Epidermal melanocyte (primary cell): ENCODE measurements around the gene OSTC.
"Not testable (repeated sequence)": the region's sequence is repeated elsewhere in the genome, so short reads cannot be mapped to it uniquely, and the experiment has no call there.

Experiments
- DNase-seq: peaks from one replicate; pipeline ENCODE4 v3.0.0; 2011; ENCODE audit warnings: low spot score; ENCODE audit not compliant: insufficient read length

The OSTC gene

DNA sequence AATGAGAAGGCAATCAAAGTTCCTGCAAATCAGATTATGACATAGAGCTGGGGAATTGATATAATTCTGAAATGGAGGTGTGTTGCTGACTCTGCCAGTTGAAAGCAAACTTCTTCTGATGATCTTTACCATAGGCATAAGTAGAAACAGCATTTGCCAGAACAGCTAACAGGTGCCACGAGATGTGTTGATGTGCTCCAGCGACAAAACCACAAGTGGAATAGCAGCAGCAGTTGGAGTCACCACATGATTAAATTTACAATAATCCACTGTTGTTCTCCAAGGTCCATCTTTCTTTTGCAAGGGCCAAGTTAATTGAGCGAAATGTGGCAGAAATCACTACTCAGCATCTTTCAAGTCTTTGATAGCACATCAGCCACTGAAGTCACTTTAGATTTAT, 3.7 kb upstream of the OSTC start:
- DNase-seq = no peak

DNA sequence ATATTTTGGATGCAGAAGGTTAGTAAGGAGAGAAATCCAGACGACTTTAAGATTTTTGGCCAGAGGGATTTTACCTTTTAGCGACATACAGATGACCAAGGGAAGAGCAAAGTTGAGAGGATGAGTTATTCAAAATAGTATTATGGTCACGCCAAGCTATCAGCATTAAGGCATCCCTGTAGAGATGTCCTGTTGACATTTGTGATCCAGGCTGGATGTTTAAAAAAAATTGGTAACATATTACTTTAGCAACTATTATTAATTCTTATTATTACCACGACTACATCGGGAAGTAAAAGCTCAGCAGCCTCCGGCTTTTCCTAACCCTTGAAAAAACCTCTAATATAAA, 562 bp upstream of the OSTC start:
- no peak for DNase-seq

DNA sequence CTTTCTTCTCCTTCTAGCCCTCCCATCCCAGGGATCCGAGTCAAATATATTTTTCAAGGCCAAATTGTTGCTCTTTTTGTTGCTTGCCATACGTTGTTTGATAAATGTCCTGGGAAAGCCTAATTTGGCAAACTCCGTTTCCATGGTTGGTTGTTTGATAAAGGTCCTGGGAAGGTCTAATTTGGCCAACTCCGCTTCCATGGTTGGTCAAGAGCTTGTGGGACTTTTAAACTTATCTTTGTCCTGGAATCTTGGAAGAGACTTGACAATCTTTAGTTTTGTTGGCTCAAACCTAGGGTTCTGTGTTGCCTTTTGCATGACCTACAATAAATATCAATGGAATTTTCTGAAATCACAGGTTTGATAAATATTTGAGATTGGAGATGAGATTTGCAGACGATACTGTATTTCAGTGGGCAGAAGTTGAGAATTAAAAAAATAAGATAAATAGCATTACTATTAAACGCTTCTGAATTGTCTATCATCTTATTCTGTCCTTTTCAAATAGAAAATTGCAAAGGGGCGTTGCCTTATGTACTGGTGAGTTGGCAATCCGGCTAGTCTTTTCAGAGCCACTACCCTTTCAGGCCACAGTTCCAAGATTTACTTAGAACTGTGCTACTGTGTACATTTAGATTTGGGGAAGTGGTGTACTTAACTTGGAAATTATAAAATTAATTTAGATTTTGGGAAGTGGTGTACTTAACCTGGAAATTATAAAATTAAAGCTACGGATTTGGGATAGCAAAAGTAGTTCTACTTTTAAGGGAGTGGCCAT, 804 bp downstream of the OSTC start:
- no peak for DNase-seq

DNA sequence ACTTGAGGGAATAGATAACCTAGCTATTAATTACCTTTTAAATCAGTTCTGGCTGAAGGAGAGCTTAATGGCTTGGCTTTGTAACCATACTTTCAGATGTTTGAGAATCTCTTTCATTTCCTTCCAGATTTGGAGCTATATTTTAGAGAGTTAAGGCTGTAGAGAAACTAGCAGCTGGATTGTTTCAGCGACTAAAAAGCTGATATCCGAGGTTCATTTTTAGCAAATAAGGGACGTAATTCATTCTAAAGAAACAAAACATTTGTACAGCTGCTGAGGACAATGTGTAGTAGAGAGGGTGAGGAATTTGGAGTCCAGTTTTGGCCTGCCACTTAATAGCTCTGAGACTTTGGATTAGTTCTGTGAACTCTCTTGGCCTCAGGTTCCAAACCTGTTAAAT, 12.2 kb downstream of the OSTC start:
- DNase-seq = no peak

DNA sequence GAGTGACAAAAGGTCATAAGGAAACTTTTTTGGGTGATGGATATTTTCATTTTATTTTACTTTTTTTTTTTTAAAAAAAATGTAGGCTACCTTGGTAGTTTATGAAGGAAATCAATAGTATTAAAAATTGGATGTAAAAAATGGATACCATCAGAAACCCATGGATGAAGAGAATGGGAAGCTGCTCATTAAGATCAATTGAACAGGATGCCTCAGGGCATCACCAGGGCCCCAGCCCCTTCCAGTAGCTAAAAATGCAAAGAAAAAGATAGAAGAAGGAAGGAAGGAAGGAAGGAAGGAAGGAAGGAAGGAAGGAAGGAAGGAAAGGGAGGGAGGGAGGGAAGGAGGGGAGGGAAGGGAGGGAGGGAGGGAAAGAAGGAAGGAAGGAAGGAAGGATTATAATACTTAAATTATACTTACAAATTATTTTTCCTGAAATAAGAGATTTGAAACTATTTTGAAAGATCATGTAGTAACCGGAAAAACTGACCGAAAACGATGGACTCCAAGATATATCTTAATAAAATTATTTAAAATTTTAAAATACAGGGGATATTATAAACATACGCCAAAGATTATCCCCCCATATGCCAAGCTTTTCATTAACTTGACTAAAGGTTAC, 24.1 kb downstream of the OSTC start:
- DNase-seq = no peak

DNA sequence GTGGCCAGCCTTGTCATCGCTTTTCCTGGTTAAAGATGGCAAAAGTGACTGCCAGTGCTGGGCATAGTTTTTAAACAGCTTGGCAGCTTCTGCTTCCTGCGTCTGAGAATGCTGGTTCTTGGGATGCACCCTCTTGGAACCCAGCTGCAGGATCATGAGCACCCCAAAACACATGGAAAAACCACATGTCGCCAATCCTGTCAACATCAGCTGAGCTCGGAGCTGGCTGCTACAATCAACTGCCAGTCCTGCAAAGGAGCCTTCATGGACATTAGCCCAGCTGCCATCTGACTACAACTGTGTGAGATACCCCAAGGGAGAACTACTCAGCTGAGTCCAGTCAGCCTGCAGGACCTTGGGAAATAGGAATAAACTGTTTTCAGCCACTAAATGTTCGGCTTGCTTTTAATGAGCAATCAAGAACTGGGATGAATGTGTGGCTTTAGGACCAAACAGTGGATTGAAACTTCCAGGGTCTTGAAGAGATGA, 31.0 kb downstream of the OSTC start:
- DNase-seq = no peak

DNA sequence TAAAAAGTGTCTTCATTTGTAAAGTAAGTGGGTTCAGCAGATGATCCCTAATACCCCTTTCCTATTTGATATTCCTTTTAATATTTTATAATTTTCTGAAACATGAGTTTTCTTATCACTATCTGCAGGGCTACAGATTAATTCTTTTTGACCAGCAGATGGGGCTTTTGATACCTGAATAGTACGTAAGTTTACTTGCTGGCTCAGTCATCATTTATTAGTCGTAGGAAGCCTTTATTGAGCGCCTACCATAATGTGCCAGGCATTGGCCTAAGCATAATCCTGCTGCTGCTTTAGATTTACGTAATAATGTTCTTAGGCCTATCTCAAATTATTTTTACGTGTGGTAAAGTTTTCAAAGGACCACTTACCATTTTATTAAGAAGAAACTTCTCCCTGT, 33.1 kb downstream of the OSTC start:
- DNase-seq = no peak

DNA sequence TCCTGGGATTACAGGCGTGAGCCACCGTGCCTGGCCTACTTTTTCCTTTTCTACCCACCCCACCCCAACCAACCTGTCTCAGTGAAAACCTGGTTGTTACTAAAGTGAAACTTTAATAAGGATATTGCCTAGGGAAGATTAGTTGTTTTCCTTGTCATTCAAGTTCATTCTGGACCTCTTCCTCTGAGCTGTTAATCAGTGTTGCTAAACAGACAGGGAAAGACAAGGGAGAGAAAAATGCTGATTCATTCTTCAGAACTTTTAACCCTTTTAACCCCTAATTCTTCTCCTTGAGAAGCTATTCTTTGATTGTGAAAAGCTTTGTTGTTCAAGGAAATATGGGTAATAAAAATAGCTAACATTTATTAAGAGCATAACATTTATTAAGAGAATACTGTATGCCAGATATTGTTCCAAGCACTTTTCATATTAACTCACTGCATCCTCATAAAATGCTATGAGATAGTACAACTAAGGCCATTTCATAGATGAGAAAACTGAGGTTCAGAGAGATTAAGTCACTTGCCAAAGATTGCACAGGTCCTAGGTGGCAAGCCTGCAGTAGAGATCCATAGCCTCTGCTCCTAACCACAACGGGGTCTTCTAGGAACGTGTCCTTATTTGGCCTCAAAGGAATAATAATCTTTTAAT, 34.8 kb downstream of the OSTC start:
- DNase-seq = no peak

DNA sequence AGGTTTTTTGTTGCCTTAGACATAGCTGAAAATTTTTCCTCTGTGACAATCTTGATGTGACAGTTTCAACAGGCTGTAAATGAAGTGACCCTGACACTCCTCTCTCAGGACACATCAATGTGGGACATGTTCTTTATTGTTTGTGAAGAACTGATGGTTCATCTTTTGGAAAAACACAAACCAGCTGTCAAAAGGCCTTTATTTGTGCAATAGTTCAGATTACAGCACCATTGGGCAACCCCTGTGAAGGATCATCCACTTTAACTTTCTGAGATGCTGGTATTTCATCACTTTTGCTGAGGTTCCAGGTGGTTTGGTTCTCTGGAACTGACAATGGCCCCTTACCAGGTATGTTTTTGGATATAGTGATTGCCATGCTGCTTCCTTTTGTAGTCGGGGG, 40.3 kb downstream of the OSTC start:
- no peak for DNase-seq

DNA sequence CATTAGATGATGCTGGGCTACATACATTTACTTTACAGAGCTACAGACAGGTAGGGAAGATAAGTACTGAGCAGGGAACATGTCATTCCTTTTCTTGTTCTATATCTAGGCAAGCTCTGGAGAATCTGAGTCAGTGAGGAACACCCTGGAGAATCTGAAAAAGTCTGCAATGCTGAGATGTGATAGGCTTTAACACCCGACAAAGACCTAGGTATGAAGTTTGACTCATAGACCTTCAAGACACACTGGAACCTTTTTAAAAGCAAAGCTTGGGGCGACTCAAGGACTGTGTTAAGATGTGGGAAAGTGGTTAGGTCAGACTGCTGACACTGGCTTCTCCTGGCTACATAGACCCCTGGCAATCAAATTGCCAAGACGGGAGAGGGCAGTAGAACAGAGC, 42.8 kb downstream of the OSTC start:
- DNase-seq = no peak

DNA sequence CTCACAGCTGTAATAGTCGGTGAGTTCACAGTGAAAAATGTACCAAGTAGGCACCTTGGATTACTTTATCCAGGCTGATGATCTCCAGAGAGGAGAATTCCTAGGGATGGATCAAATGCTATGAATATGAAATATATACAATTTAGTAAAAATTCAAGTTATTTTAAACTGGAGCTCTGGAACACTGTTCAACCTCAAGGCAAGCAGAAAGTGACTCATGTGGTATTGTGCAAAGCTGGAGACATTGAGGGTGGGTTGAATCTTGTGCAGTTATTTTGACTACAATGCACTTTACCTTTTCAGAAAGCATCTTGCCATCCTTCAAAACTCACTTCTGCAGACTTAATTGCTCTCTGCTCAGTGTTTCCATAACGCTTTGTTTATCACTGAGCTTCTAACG, 43.4 kb downstream of the OSTC start:
- DNase-seq = no peak

DNA sequence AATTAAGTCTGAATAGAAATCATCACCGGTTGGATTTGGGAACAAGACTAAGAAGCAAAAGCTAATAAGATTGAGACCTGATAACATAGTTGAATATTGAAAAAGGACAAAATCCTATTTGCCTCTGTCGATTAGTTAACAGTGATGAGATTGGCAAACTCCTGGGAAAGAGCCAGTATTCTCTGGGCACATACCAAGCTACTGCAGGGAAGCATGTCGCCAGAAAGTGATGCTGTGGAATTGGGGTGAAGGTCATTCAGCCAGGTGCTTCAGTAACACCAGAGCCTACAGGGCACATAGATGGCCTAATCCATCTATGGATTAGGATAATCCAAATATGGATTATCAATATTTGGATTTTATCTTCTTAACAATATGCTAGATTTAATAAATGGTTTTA, 44.0 kb downstream of the OSTC start:
- no peak for DNase-seq

DNA sequence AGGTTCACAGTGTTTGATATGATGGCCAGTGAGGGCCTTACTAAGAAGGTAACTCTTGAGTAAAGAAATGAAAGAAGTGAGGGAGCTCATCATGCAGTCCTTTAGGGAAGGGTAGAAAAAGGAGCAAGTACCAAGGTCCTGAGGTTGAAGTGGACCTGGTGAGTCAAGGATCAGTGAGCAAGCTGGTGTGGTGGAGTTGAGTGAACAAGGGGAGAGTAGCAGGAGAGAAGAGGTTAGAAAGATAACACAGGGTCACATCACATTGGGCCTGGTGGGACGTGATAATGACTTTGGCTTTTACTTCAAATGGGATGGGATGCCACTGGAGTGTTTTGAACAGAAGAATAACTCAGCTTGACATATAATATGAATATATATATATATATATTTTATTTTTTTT, 44.7 kb downstream of the OSTC start:
- no peak for DNase-seq

DNA sequence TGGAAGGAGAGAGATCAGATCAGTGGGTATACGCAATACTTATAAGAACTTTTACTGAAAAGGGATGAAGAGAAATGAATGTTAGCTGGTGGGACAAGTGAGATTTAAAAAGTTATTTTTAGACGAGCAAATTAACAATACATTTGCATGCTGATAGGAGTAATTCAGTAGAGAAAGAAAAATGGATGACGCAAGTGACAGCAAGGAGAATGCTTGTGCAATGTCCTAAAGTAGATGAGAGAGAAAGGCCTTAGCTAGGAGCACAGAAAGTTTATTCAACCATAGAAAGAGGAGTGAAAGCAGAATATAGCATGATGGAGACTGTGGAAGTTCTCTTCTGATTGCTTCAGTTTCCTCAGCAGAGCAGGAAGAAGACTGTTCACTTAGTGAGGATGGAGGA, 45.8 kb downstream of the OSTC start:
- no peak for DNase-seq

DNA sequence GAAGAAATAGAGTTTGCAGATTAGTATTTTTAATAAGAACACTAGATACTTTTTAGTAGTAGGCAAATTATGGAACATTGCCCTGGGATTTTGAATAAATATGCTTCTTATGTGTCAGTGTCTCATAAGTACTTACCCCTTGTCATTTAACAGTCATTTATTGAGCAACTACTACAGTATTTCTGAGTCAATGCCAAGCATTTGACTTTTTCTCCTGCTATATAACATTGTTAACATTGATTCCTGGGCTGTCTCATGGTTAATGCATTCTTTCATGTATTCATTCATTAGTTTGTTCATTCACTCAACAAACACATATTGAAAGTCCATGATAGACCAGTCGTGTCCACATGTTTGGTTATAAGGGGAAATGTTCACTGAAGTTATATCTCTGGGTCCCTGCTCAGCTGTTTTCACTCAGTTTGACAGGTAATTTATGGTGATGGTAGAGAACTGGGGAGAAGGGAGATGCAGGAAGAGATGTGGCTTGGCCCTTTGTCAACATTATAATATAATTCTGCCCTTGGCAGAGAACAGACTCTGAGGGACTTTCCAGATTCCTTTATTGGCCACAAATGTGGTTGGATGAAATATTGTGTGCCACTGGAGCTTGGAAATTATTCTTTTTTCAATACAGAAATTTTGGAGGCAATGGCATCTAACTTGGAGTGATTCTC, 49.8 kb downstream of the OSTC start:
- no peak for DNase-seq

DNA sequence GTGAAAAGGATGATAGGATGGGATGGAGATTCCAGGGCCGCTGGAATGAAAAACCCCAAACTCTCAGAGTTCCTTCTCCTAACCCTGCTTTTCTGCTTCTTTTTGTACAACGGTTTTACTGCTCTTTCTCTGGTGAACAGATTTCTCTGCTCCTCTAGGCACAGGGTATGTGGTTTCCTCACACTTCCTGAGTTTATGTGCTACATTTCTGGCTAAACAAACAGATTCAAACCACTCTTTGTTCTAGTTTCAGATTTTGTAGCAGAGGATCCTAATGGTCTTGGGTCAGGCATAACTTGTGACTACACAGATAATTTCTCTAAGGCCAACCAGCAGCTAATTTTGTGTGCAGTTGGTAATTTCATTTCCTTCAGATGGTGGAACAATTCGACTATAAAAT, 52.6 kb downstream of the OSTC start:
- peak; percentile 49 for DNase-seq

DNA sequence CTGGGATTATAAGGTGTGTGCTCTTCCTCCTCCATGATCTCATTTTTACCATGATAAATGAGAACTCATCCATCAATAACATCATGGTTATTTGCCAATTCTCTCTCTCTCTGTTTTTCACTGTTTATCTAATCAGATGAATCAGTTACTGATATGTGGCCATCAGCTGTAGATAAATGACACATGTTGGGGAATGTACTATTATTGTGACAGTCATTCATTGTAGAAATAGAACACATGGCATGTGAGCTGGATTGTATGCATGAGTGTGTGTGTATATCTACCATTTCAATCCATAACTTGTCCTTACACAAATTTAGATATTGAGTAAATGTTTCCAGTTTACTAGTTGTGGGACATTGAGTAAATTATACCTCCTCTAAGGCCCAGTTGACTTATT, 53.0 kb downstream of the OSTC start:
- DNase-seq = no peak

DNA sequence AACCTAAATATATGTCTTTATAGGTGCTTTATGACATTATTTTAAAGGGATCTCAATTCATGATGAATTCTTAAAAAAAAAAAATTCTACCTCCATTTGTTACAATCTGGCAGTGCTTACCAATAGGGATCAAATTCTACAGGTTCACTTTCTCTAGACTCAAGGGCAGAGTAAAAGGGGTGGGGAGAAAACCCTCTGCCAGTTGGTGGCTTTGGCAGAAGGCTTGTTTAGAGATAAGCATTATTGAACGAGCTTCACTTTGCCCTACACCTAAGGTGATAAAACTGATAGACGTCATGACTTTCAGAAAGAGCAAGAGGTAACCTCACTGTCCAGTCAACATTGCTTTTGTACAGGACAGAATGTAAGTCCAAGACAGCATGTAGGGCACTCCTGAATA, 53.6 kb downstream of the OSTC start:
- no peak for DNase-seq

DNA sequence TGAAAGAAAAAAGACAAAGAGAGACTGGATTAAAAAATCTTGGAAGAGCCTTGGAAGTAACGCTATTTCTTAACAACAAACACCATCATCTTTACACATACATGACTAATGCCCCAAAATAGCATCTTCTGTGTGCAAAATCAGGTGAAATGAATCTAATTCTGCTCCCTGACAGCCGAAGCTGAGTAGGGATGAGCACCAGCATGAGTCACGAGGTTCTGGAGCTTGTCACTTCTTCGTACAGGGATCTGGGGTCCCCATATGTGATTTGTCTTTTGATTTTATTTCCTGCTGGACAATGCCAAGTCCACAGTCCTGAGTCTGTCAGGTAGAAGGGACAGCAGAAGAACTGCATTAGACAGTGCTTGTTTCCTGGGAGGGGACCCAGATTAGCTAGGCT, 55.9 kb downstream of the OSTC start:
- DNase-seq = no peak

DNA sequence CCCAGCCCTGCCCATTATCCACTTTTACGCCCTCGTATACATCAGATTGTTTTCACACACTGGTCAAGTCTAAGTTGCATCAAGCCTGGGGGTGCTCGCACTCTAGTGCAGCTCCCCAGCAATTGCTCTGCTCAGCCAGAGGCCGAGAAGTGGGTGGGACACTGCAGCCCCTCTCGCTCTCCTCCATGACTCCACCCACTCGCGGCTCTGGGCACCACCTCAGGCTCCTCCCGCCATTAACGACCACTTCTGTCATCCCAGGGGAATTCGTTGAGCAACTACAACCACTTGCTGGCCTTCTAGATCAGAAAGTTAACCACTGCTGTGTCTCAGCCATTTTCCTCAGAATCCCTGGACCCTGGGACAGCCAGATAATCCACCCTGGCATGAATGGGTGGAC, 58.8 kb downstream of the OSTC start:
- no peak for DNase-seq

DNA sequence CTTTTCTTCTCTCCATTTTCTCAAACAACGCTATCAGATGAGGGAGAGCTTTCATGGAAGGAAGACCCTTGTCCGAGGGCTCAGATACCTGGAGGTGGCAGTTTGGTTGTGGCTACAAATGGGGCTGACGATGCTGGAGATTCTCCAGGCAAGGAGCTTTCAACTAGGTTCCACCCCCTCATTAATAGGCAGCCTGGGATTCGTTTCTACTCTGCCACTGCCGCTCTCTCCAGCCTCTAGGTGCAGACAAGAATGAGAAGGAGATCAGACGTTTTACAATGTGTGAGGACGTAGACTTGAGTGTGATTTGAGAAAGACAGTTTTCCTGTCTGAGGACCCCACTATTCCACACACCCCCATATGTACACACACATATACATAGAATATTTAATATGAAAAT, 59.3 kb downstream of the OSTC start:
- DNase-seq = no peak

DNA sequence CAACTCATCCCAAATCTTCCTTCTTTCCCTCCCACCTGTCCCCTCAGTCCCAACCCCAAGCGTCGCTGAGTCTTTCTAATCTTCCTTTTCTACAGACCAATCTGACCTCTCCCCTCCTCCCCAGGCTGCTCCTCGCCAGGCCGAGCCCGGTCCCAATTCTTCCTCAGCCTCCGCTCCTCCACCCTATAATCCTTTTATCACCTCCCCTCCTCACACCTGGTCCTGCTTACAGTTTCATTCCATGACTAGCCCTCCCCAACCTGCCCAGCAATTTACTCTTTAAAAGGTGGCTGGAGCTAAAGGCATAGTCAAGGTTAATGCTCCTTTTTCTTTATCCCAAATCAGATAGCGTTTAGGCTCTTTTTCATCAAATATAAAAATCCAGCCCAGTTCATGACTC, 60.2 kb downstream of the OSTC start:
- not testable (repeated sequence) for DNase-seq
